ENCODE data around the gene CBLIF.
"Not testable (repeated sequence)": the region's sequence is repeated elsewhere in the genome, so short reads cannot be mapped to it uniquely, and the experiment has no call there.

CBLIF gene

DNA sequence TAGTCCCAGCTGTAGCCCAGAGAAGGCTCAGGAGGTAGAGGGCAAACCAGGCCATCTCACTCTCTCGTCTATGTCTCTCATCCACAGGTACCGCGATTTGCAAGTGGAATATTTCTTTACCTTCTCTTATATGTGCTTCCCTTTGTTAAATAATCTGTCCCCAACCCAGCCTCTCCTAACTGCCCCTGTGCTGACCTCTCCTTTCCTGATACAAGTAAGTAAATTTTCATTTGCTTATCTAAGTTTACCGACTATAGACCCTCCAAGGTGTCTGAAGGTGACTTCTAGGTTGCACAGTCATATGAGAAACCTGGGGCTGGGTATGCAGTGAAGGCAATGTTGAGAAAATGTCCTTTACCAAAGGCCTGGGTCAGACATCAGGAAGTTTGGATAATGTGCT lies at the start of gene CBLIF:
CBLIF (minus strand) TSS at position 101 of the 400 bp plus-strand sequence; CDS start at position 55, 46 bp downstream.
- Histone ChIP-seq H3K4me3 (ENCODE audit: insufficient read depth, low read length, poor library complexity, severe bottlenecking) (no peak within 1 kb of the TSS), H4K20me1 (ENCODE audit: low read depth, low read length) (no peaks in the 10 kb centered on the region), H3K4me2 (ENCODE audit: low read depth, low read length, poor library complexity, severe bottlenecking) (no peak within 1 kb of the TSS), H3K36me3 (ENCODE audit: low read length) (no peaks in the 10 kb centered on the region), H3K9me3 (ENCODE audit: insufficient read depth, low read length) (no peaks in the 10 kb centered on the region), H2AFZ (ENCODE audit: low read depth, low read length, severe bottlenecking) (no peak within 1 kb of the TSS), H3K27me3 (ENCODE audit: low read length) (no peaks in the 10 kb centered on the region), H3K79me2 (ENCODE audit: insufficient read depth, low read length) (no peaks in the 10 kb centered on the region), H3K9ac (ENCODE audit: low read length) (no peak within 1 kb of the TSS), H3K9me2 (replicated peaks; ENCODE audit: insufficient read depth, low read length) (no peaks in the 10 kb centered on the region), H3K27ac (ENCODE audit: low read depth, low read length) (no peak within 1 kb of the TSS), H3F3A (ENCODE audit: insufficient read depth) (no peaks in the 10 kb centered on the region)
- no peak for TF ChIP-seq EZH2phosphoT487 (conservative IDR thresholded peaks at IDR 0.05; ENCODE audit: low read length)
- TF ChIP-seq, protein P1, sequence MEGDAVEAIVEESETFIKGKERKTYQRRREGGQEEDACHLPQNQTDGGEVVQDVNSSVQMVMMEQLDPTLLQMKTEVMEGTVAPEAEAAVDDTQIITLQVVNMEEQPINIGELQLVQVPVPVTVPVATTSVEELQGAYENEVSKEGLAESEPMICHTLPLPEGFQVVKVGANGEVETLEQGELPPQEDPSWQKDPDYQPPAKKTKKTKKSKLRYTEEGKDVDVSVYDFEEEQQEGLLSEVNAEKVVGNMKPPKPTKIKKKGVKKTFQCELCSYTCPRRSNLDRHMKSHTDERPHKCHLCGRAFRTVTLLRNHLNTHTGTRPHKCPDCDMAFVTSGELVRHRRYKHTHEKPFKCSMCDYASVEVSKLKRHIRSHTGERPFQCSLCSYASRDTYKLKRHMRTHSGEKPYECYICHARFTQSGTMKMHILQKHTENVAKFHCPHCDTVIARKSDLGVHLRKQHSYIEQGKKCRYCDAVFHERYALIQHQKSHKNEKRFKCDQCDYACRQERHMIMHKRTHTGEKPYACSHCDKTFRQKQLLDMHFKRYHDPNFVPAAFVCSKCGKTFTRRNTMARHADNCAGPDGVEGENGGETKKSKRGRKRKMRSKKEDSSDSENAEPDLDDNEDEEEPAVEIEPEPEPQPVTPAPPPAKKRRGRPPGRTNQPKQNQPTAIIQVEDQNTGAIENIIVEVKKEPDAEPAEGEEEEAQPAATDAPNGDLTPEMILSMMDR (IDR thresholded peaks at IDR 0.05; ENCODE audit: insufficient read depth, low read length, poor library complexity, severe bottlenecking), result no peak

- H3K27ac ChIP-seq (ENCODE audit: low read depth, low read length), result no peak overlapping the region
- no peaks in the 10 kb centered on the region for H3K9me3 ChIP-seq (ENCODE audit: insufficient read depth, low read length)
- no peak overlapping the region for H3K9ac ChIP-seq (ENCODE audit: low read length)
- no peak for TF ChIP-seq EZH2phosphoT487 (conservative IDR thresholded peaks at IDR 0.05; ENCODE audit: low read length)
- TF ChIP-seq, protein P1 (IDR thresholded peaks at IDR 0.05; ENCODE audit: insufficient read depth, low read length, poor library complexity, severe bottlenecking), result no peak
- H3K4me2 ChIP-seq (ENCODE audit: low read depth, low read length, poor library complexity, severe bottlenecking), result no peak overlapping the region
- no peaks in the 10 kb centered on the region for H3K9me2 ChIP-seq (replicated peaks; ENCODE audit: insufficient read depth, low read length)
- H3F3A ChIP-seq (ENCODE audit: insufficient read depth), result no peaks in the 10 kb centered on the region
- H3K79me2 ChIP-seq (ENCODE audit: insufficient read depth, low read length), result no peaks in the 10 kb centered on the region
- no peak overlapping the region for H3K4me3 ChIP-seq (ENCODE audit: insufficient read depth, low read length, poor library complexity, severe bottlenecking)
- H4K20me1 ChIP-seq (ENCODE audit: low read depth, low read length), result no peaks in the 10 kb centered on the region
- no peaks in the 10 kb centered on the region for H3K36me3 ChIP-seq (ENCODE audit: low read length)
- no peaks in the 10 kb centered on the region for H3K27me3 ChIP-seq (ENCODE audit: low read length)
- H2AFZ ChIP-seq (ENCODE audit: low read depth, low read length, severe bottlenecking), result no peak overlapping the region
Observed at GRCh38 chr11:59894616-59895015, 49.3 kb upstream of the CBLIF start.

DNA sequence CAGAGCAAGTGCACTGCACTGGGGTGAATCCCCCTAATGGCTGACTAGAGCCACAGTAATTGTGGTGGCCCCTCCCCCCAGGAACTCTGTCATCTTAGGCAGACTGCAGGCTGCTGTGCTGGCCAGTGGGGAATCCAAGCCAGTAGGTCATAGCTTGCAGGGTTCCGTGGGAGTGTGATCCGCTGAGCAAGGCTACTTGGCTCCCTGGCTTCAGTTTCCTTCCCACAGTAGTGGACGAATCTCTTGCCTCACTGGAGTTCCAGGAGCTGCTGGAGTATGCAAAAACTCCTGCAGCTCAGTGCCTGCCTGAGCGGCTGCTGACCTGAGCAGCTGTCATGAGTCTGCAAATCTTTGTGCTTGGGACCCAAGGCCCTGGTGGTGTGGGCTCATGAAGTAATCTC lies 46.5 kb upstream of the CBLIF start:
- Histone ChIP-seq H3K36me3 (ENCODE audit: low read length) (no peaks in the 10 kb centered on the region), H4K20me1 (ENCODE audit: low read depth, low read length) (no peaks in the 10 kb centered on the region), H2AFZ (ENCODE audit: low read depth, low read length, severe bottlenecking) (no peak overlapping the region), H3F3A (ENCODE audit: insufficient read depth) (no peaks in the 10 kb centered on the region), H3K4me2 (ENCODE audit: low read depth, low read length, poor library complexity, severe bottlenecking) (no peak overlapping the region), H3K27me3 (ENCODE audit: low read length) (no peaks in the 10 kb centered on the region), H3K27ac (ENCODE audit: low read depth, low read length) (no peak overlapping the region), H3K9ac (ENCODE audit: low read length) (no peak overlapping the region), H3K4me3 (ENCODE audit: insufficient read depth, low read length, poor library complexity, severe bottlenecking) (no peak overlapping the region), H3K79me2 (ENCODE audit: insufficient read depth, low read length) (no peaks in the 10 kb centered on the region), H3K9me3 (ENCODE audit: insufficient read depth, low read length) (no peaks in the 10 kb centered on the region), H3K9me2 (replicated peaks; ENCODE audit: insufficient read depth, low read length) (no peaks in the 10 kb centered on the region)
- TF ChIP-seq, protein P1 (IDR thresholded peaks at IDR 0.05; ENCODE audit: insufficient read depth, low read length, poor library complexity, severe bottlenecking), result no peak
- TF ChIP-seq EZH2phosphoT487 (conservative IDR thresholded peaks at IDR 0.05; ENCODE audit: low read length), result no peak

- not testable (repeated sequence) for H3K27me3 ChIP-seq (ENCODE audit: low read length); H3K36me3 ChIP-seq (ENCODE audit: low read length); H2AFZ ChIP-seq (ENCODE audit: low read depth, low read length, severe bottlenecking); H4K20me1 ChIP-seq (ENCODE audit: low read depth, low read length); H3K9ac ChIP-seq (ENCODE audit: low read length); H3F3A ChIP-seq (ENCODE audit: insufficient read depth); H3K9me3 ChIP-seq (ENCODE audit: insufficient read depth, low read length); H3K79me2 ChIP-seq (ENCODE audit: insufficient read depth, low read length); H3K4me2 ChIP-seq (ENCODE audit: low read depth, low read length, poor library complexity, severe bottlenecking); H3K4me3 ChIP-seq (ENCODE audit: insufficient read depth, low read length, poor library complexity, severe bottlenecking); H3K27ac ChIP-seq (ENCODE audit: low read depth, low read length); H3K9me2 ChIP-seq (replicated peaks; ENCODE audit: insufficient read depth, low read length)
Observed at GRCh38 chr11:59887156-59887555, 41.9 kb upstream of the CBLIF start.
